Smooth muscle cell (in vitro differentiated cells): ENCODE measurements around the gene PPP4R4. TPM values are rescaled to one million over a fixed set of nuclear protein-coding genes. Genes with fewer than 3 reads are reported as not detected.
A peak's percentile ranks its signal among the peaks of the same experiment; 100 is the strongest.

Experiments used
- DNase-seq: peaks from one replicate; lab custom pipeline; 2025; ENCODE audit not compliant: unreplicated experiment; lab: John Stamatoyannopoulos, UW
- H2AFZ ChIP-seq: fragments of 200-600 bp; sonication (generic); 2 replicates; pipeline ENCODE4 v1.6.0; 2016; ENCODE audit warnings: antibody characterized with exemption, low read depth, mild to moderate bottlenecking
- H3F3A ChIP-seq: fragments of 200-600 bp; sonication (generic); 2 replicates; pipeline ENCODE4 v1.6.0; 2017; ENCODE audit warnings: antibody characterized with exemption, low read depth
- H3K27ac ChIP-seq: fragments of 200-600 bp; sonication (generic); 2 replicates; pipeline ENCODE4 v1.5.1; 2016; ENCODE audit warnings: low read depth, mild to moderate bottlenecking
- H3K27me3 ChIP-seq: fragments of 200-600 bp; sonication (generic); 2 replicates; pipeline ENCODE4 v1.6.1; 2016; ENCODE audit warnings: low read depth, mild to moderate bottlenecking
- H3K36me3 ChIP-seq: fragments of 200-600 bp; sonication (generic); 2 replicates; pipeline ENCODE4 v1.5.1; 2016; ENCODE audit warnings: low read depth
- H3K4me1 ChIP-seq: fragments of 200-600 bp; sonication (generic); 2 replicates; pipeline ENCODE4 v1.5.1; 2016; ENCODE audit warnings: low read depth
- H3K4me2 ChIP-seq: fragments of 200-600 bp; sonication (generic); 2 replicates; pipeline ENCODE4 v1.6.0; 2016; ENCODE audit warnings: mild to moderate bottlenecking
- H3K4me3 ChIP-seq: fragments of 200-600 bp; sonication (generic); 2 replicates; pipeline ENCODE4 v1.5.1; 2016; ENCODE audit warnings: mild to moderate bottlenecking
- H3K79me2 ChIP-seq: fragments of 200-600 bp; sonication (generic); 2 replicates; pipeline ENCODE4 v1.6.0; 2016; ENCODE audit warnings: low read depth, mild to moderate bottlenecking
- H3K9ac ChIP-seq: fragments of 200-600 bp; sonication (generic); 2 replicates; pipeline ENCODE4 v1.6.0; 2016; ENCODE audit warnings: low read depth
- H3K9me3 ChIP-seq: fragments of 200-600 bp; sonication (generic); replicated peaks from 2 replicates; pipeline ENCODE4 v1.5.1; 2016; ENCODE audit warnings: low read depth
- H4K20me1 ChIP-seq: fragments of 200-600 bp; sonication (generic); 2 replicates; pipeline ENCODE4 v1.6.0; 2016; ENCODE audit warnings: low read depth
- CTCF ChIP-seq: fragments of 200-600 bp; sonication (generic); IDR thresholded peaks from 2 replicates; pipeline ENCODE4 v1.5.1; 2017; ENCODE audit warnings: borderline replicate concordance, mild to moderate bottlenecking, antibody characterized with exemption; ENCODE audit not compliant: insufficient read depth, poor library complexity, severe bottlenecking
- WGBS: methylation state at CpG from one replicate; pipeline ENCODE4 v1.1.7; 2016; ENCODE audit warnings: low lambda C conversion rate; 5-methylcytosine and 5-hydroxymethylcytosine counted together
- polyA plus RNA-seq: library from polyadenylated mRNA; unstranded; fragments of >200 nt; fragmentation: Nextera tagmentation; extraction: Ambion mirVana; gene quantifications from 2 replicates; pipeline ENCODE4 v1.2.1, GENCODE V29; 2016
- total RNA-seq: library from RNA; depleted of rRNA; stranded (reverse); fragments of >200 nt; gene quantifications from 2 replicates; pipeline ENCODE4 v1.2.3, GENCODE V29; 2014

Gene PPP4R4
- total and polyA plus RNA-seq, 2 experiments from 2014 or later, result 0.27 TPM

- Histone ChIP-seq H3K9me3 (no peaks in the 10 kb centered on the region), H3K36me3 (no peaks in the 10 kb centered on the region), H3K27me3 (no peaks in the 10 kb centered on the region), H3K4me3 (no peak overlapping the region), H4K20me1 (no peaks in the 10 kb centered on the region), H3K4me2 (no peak overlapping the region), H3F3A (no peaks in the 10 kb centered on the region), H3K79me2 (no peaks in the 10 kb centered on the region), H3K9ac (no peak overlapping the region), H3K27ac (no peak overlapping the region), H2AFZ (no peak overlapping the region), H3K4me1 (no peaks in the 10 kb centered on the region)
- 86% methylated on average over 4 of the region's 4 CpGs for WGBS
- no peak for TF ChIP-seq CTCF
- DNase-seq, result no peak
Observed at GRCh38 chr14:94135476-94135875, 38.6 kb upstream of the PPP4R4 start.

GRCh38 chr14:94136575-94137331 is 37.4 kb upstream of the PPP4R4 start:
- H3K9me3 ChIP-seq, result no peaks in the 10 kb centered on the region
- H3K4me1 ChIP-seq, result no peaks in the 10 kb centered on the region
- no peaks in the 10 kb centered on the region for H3K79me2 ChIP-seq
- H2AFZ ChIP-seq, result peak overlapping the region; percentile 71
- H3K27me3 ChIP-seq, result no peaks in the 10 kb centered on the region
- no peak overlapping the region for H3K27ac ChIP-seq
- WGBS, result 34% methylated on average over 18 of the region's 18 CpGs
- DNase-seq, result peak; percentile 58
- H3K4me2 ChIP-seq, result no peak overlapping the region
- no peaks in the 10 kb centered on the region for H3F3A ChIP-seq
- no peaks in the 10 kb centered on the region for H3K36me3 ChIP-seq
- H3K9ac ChIP-seq, result no peak overlapping the region
- peak; percentile 97 for TF ChIP-seq CTCF
- no peaks in the 10 kb centered on the region for H4K20me1 ChIP-seq
- no peak overlapping the region for H3K4me3 ChIP-seq

- WGBS, result 56% methylated on average over 9 of the region's 9 CpGs
- H3F3A ChIP-seq, result no peaks in the 10 kb centered on the region
- no peaks in the 10 kb centered on the region for H3K79me2 ChIP-seq
- peaks cover 3% of the 10 kb centered on the region for H3K27me3 ChIP-seq
- H3K9ac ChIP-seq, result no peak overlapping the region
- DNase-seq, result no peak
- no peaks in the 10 kb centered on the region for H3K36me3 ChIP-seq
- no peaks in the 10 kb centered on the region for H3K9me3 ChIP-seq
- H3K4me3 ChIP-seq, result no peak overlapping the region
- H4K20me1 ChIP-seq, result no peaks in the 10 kb centered on the region
- no peak for TF ChIP-seq CTCF
- H3K4me2 ChIP-seq, result no peak overlapping the region
- no peaks in the 10 kb centered on the region for H3K4me1 ChIP-seq
- H3K27ac ChIP-seq, result no peak overlapping the region
- H2AFZ ChIP-seq, result no peak overlapping the region
Observed at GRCh38 chr14:94138251-94138650, 35.9 kb upstream of the PPP4R4 start.

DNA sequence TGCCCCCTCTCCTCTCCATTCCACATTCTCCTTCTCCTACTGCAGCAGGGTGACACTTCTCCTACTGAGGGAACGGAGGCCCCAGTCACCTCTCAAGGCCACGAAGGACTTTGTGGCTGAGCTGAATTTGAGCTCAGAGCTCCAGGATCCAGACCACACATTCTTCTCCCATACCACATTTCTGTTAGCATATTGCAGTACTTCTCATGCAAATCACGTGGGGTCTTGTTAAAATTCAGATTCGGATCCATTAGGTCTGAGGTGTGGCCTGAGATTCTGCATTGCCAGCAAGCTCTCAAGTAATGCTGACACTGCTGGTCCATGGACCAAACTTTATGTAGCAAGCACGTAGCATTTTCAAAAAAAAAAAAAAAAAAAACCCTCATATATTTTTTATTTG is 35.1 kb upstream of the PPP4R4 start:
- H3K9ac ChIP-seq, result no peak overlapping the region
- no peak for DNase-seq
- TF ChIP-seq CTCF, result no peak
- no peak overlapping the region for H3K4me2 ChIP-seq
- peaks cover 3% of the 10 kb centered on the region for H3K27me3 ChIP-seq
- WGBS, result 67% methylated on average over 5 of the region's 5 CpGs
- no peaks in the 10 kb centered on the region for H4K20me1 ChIP-seq
- no peaks in the 10 kb centered on the region for H3F3A ChIP-seq
- no peak overlapping the region for H2AFZ ChIP-seq
- no peak overlapping the region for H3K4me3 ChIP-seq
- no peaks in the 10 kb centered on the region for H3K9me3 ChIP-seq
- no peaks in the 10 kb centered on the region for H3K79me2 ChIP-seq
- no peak overlapping the region for H3K27ac ChIP-seq
- no peaks in the 10 kb centered on the region for H3K4me1 ChIP-seq
- no peaks in the 10 kb centered on the region for H3K36me3 ChIP-seq
